SU-DHL-6 (cell line): Measurements from ENCODE around the gene SYT7.

Source experiments
- H2AFZ ChIP-seq: fragments of 200-600 bp; sonication (generic); 2 replicates; pipeline ENCODE4 v1.6.1; 2014; ENCODE audit warnings: low read depth, mild to moderate bottlenecking, moderate library complexity, mixed read lengths, antibody characterized with exemption, low read length; ENCODE audit not compliant: severe bottlenecking
- H3F3A ChIP-seq: fragments of 200-600 bp; shearing (Covaris generic); 2 replicates; pipeline ENCODE4 v1.6.0; 2016; ENCODE audit warnings: antibody characterized with exemption, mild to moderate bottlenecking; ENCODE audit not compliant: insufficient read depth
- H3K27ac ChIP-seq: fragments of 200-600 bp; sonication (generic); 2 replicates; pipeline ENCODE4 v1.5.1; 2016; ENCODE audit warnings: low read depth, mild to moderate bottlenecking, low read length, moderate library complexity, mixed read lengths
- H3K27me3 ChIP-seq: fragments of 200-600 bp; sonication (generic), shearing (Covaris generic); 2 replicates; pipeline ENCODE4 v1.6.0; 2014; ENCODE audit warnings: mild to moderate bottlenecking, low read length
- H3K36me3 ChIP-seq: fragments of 200-600 bp; sonication (generic); 2 replicates; pipeline ENCODE4 v1.6.1; 2014; ENCODE audit warnings: mild to moderate bottlenecking, low read length, mixed read lengths
- H3K4me2 ChIP-seq: fragments of 300-600, 200-600 bp; shearing (Covaris generic), sonication (generic); 2 replicates; pipeline ENCODE4 v1.6.0; 2014; ENCODE audit warnings: low read length, low read depth, mild to moderate bottlenecking; ENCODE audit not compliant: poor library complexity, severe bottlenecking
- H3K4me3 ChIP-seq: fragments of 200-600 bp; sonication (generic); 2 replicates; pipeline ENCODE4 v1.5.1; 2014; ENCODE audit warnings: antibody characterized with exemption, low read length, mild to moderate bottlenecking, mixed read lengths; ENCODE audit not compliant: insufficient read depth, poor library complexity, severe bottlenecking
- H3K79me2 ChIP-seq: fragments of 200-600 bp; sonication (generic); 2 replicates; pipeline ENCODE4 v1.6.1; 2014; ENCODE audit warnings: mild to moderate bottlenecking, low read length, moderate library complexity; ENCODE audit not compliant: insufficient read depth
- H3K9ac ChIP-seq: fragments of 200-600 bp; sonication (generic); 2 replicates; pipeline ENCODE4 v1.7.0; 2014; ENCODE audit warnings: mild to moderate bottlenecking, low read length
- H3K9me2 ChIP-seq: fragments of 200-600 bp; sonication (generic); replicated peaks from 2 replicates; pipeline ENCODE4 v1.6.1; 2014; ENCODE audit warnings: low read length; ENCODE audit not compliant: insufficient read depth
- H3K9me3 ChIP-seq: fragments of 200-600 bp; sonication (generic); 2 replicates; pipeline ENCODE4 v1.6.1; 2014; ENCODE audit warnings: low read length, mixed read lengths; ENCODE audit not compliant: insufficient read depth
- H4K20me1 ChIP-seq: fragments of 200-600 bp; sonication (generic); 2 replicates; pipeline ENCODE4 v1.6.1; 2014; ENCODE audit warnings: low read depth, mild to moderate bottlenecking, antibody characterized with exemption, low read length, moderate library complexity, mixed read lengths
- EZH2phosphoT487 ChIP-seq: fragments of 200-600 bp; sonication (generic), shearing (Covaris generic); conservative IDR thresholded peaks from 2 replicates; pipeline ENCODE4 v1.6.1; 2018; ENCODE audit warnings: mild to moderate bottlenecking, antibody characterized with exemption, low read length, moderate library complexity, mixed read lengths
- TF ChIP-seq, protein P1 (sequence below): fragments of 200-600 bp; sonication (generic); IDR thresholded peaks from one replicate; pipeline ENCODE4 v1.5.1; 2017; ENCODE audit warnings: antibody characterized with exemption, mild to moderate bottlenecking, low read length, moderate library complexity; ENCODE audit not compliant: insufficient read depth, poor library complexity, severe bottlenecking

Gene SYT7

GRCh38 chr11:61496602-61497400 lies 84.1 kb downstream of the SYT7 start:
- Histone ChIP-seq H3F3A (no peaks in the 10 kb centered on the region), H2AFZ (no peak overlapping the region), H3K27me3 (no peaks in the 10 kb centered on the region), H3K9ac (no peak overlapping the region), H3K27ac (no peak overlapping the region), H3K4me3 (no peak overlapping the region), H3K4me2 (no peak overlapping the region), H3K9me2 (no peaks in the 10 kb centered on the region), H3K36me3 (no peaks in the 10 kb centered on the region), H3K9me3 (no peaks in the 10 kb centered on the region), H3K79me2 (no peaks in the 10 kb centered on the region), H4K20me1 (no peaks in the 10 kb centered on the region)
- TF ChIP-seq, protein P1, sequence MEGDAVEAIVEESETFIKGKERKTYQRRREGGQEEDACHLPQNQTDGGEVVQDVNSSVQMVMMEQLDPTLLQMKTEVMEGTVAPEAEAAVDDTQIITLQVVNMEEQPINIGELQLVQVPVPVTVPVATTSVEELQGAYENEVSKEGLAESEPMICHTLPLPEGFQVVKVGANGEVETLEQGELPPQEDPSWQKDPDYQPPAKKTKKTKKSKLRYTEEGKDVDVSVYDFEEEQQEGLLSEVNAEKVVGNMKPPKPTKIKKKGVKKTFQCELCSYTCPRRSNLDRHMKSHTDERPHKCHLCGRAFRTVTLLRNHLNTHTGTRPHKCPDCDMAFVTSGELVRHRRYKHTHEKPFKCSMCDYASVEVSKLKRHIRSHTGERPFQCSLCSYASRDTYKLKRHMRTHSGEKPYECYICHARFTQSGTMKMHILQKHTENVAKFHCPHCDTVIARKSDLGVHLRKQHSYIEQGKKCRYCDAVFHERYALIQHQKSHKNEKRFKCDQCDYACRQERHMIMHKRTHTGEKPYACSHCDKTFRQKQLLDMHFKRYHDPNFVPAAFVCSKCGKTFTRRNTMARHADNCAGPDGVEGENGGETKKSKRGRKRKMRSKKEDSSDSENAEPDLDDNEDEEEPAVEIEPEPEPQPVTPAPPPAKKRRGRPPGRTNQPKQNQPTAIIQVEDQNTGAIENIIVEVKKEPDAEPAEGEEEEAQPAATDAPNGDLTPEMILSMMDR, result no peak
- TF ChIP-seq EZH2phosphoT487, result no peak

GRCh38 chr11:61495801-61496601 lies 84.9 kb downstream of the SYT7 start:
- H3K79me2 ChIP-seq, result no peaks in the 10 kb centered on the region

GRCh38 chr11:61494381-61494961 lies 86.4 kb downstream of the SYT7 start:
- no peaks in the 10 kb centered on the region for H3K9me2 ChIP-seq
- no peaks in the 10 kb centered on the region for H4K20me1 ChIP-seq
- H3K36me3 ChIP-seq, result no peaks in the 10 kb centered on the region
- H3K4me3 ChIP-seq, result no peak overlapping the region
- H3K27me3 ChIP-seq, result no peaks in the 10 kb centered on the region
- no peaks in the 10 kb centered on the region for H3F3A ChIP-seq
- TF ChIP-seq, protein P1, result no peak
- TF ChIP-seq EZH2phosphoT487, result no peak
- no peaks in the 10 kb centered on the region for H3K79me2 ChIP-seq
- no peak overlapping the region for H3K4me2 ChIP-seq
- no peak overlapping the region for H3K9ac ChIP-seq
- no peak overlapping the region for H3K27ac ChIP-seq
- no peaks in the 10 kb centered on the region for H3K9me3 ChIP-seq
- H2AFZ ChIP-seq, result no peak overlapping the region

More at GRCh38 chr11:61495801-61496601, 84.9 kb downstream of the SYT7 start:
- Histone ChIP-seq H3K4me3 (no peak overlapping the region), H4K20me1 (no peaks in the 10 kb centered on the region), H3K9me3 (no peaks in the 10 kb centered on the region), H3K27ac (no peak overlapping the region), H3F3A (no peaks in the 10 kb centered on the region), H3K9me2 (no peaks in the 10 kb centered on the region), H3K27me3 (no peaks in the 10 kb centered on the region), H3K4me2 (no peak overlapping the region), H3K36me3 (no peaks in the 10 kb centered on the region), H3K9ac (no peak overlapping the region), H2AFZ (no peak overlapping the region)
- TF ChIP-seq, protein P1, result no peak
- TF ChIP-seq EZH2phosphoT487, result no peak
